HG02840 (cell line): ENCODE measurements around the gene DCTN2.
"Not testable (repeated sequence)": the region's sequence is repeated elsewhere in the genome, so short reads cannot be mapped to it uniquely, and the experiment has no call there.

Source experiments
- ATAC-seq: cut with Tn5 transposase; IDR thresholded peaks from one replicate; pipeline ENCODE4 v1.9.1; 2021; ENCODE audit warnings: mild to moderate bottlenecking, moderate library complexity, moderate number of reproducible peaks; ENCODE audit not compliant: unreplicated experiment, low FRiP score

The DCTN2 gene

GRCh38 chr12:57546438-57547287, at the start of gene DCTN2:
Gene DCTN2, minus strand, starts transcription at chr12:57547192. Its CDS starts 129 bp downstream, at chr12:57547063.
- peak; percentile 97 for ATAC-seq

GRCh38 chr12:57593187-57593586, 46.2 kb upstream of the DCTN2 start:
- ATAC-seq = no peak

- ATAC-seq = no peak
Measured at GRCh38 chr12:57592551-57593165, 45.7 kb upstream of the DCTN2 start.

GRCh38 chr12:57591782-57592325, 44.9 kb upstream of the DCTN2 start:
- no peak for ATAC-seq

DNA sequence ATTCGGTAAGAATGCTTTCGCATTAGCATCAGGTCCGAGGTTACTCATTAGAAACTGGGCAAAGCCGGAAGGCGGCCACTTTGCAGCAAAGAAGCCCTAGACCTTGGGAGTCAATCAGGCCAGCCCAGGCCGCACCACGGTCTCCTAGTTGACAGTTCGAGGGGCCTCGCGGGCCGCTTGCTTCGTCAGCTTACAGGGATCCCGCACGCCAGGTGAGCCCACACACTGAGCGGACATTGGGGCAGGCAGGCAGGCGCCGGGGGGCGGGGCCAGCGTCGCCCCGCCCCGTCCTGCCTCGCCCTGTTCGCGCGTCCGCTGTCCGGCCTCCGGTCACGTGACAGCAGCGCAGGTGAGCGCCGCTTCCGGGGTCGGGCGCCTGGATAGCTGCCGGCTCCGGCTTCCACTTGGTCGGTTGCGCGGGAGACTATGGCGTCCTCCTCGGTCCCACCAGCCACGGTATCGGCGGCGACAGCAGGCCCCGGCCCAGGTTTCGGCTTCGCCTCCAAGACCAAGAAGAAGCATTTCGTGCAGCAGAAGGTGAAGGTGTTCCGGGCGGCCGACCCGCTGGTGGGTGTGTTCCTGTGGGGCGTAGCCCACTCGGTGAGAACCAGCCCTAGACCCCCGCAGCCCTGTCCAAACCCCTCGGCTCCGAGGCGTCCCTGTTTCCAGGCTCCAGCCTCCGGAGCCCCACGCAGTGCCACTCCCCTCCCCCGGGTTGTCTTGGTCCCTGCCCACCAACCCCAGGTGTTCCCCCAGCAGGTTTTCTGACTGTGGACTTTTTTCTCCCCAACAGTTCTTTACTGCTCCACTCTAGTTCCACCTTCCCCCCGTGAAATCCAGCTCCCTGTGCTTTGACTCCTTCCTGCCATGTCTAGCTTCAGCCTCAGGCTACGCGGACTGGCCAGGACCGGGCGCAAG, 44.1 kb upstream of the DCTN2 start, which contains the start of gene PIP4K2C:
Gene PIP4K2C, plus strand, starts transcription at position 329 of the 918 bp plus-strand sequence. Its CDS starts 98 bp downstream, at position 427.
- peak; percentile 89 for ATAC-seq

GRCh38 chr12:57590479-57590863, 43.5 kb upstream of the DCTN2 start:
- no peak for ATAC-seq

DNA sequence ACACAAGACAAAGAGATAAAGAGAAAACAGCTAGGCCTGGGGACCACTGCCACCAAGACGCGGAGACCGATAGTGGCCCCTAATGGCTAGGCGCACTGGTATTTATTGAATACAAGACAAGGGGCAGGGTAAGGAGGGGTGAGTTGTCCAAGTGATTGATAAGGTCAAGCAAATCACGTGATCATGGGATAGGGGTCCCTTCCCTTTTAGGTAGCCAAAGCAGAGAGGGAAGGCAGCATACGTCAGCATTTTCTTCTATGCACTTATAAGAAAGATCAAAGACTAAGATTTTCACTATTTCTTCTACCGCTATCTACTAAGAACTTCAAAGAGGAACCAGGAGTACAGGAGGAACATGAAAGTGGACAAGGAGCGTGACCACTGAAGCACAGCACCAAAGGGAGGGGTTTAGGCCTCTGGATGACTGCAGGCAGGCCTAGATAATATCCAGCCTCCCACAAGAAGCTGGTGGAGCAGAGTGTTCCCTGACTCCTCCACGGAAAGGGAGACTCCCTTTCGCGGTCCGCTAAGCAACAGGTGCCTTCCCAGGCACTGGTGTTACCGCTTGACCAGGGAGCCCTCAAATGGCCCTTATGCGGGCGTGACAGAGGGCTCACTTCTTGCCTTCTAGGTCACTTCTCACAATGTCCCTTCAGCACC, 42.1 kb upstream of the DCTN2 start:
- not testable (repeated sequence) for ATAC-seq

- ATAC-seq = no peak
Measured at GRCh38 chr12:57586832-57587429, 39.9 kb upstream of the DCTN2 start.

GRCh38 chr12:57586128-57586527, 39.1 kb upstream of the DCTN2 start:
- no peak for ATAC-seq

DNA sequence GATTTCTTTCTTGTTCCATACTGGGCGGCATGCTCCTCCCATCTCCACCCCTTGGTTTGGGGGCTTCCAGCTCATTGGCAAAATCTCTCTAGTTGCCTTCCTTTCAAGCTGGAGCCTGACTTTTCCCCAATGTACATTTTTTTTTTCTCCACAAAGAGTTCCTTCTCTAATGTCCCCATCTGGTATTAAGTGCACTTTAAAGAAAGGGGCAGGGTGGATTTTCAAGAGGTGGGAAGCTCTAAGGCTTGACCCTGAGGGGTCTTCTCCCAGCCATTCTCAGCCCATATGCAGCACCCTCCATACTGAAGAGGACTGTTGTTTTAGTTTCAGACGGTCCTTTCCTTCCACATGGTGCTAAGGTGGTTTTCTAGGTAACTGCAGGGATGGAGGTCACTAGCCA, 38.2 kb upstream of the DCTN2 start:
- no peak for ATAC-seq

DNA sequence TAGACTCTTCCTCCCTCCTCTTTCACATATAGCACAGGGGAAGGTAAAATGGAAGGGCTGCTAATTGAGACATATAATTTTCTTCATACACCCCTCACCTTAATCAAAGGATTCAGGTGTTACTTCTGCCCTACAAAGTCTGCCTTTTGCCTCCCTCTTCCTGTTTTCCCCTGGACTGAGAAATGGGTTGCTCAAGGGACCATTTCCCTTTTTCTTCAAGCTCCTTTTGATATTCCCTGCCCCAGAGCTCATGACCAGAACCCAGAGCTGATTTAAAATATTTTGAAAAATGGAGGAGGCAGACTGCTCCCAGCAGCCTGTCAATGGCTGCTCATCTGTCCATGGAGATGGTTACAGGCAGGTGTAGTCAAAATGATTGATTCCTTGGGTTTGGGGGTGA, 37.7 kb upstream of the DCTN2 start:
- ATAC-seq = no peak

DNA sequence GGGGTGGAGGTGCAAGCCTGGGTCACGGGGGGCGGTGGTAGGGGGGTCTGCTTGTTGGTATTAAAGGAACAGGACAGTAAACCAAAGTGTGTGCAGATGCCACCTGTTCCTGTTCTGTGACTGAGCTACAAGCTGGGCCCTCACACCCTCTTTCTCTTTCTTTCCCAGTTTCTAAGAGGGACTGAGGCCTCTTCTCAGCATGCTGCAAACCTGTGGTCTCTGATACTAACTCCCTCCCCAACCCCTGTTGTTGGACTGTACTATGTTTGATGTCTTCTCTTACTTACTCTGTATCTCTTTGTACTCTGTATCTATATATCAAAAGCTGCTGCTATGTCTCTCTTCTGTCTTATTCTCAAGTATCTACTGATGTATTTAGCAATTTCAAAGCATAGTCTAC, 37.1 kb upstream of the DCTN2 start:
- ATAC-seq = no peak

DNA sequence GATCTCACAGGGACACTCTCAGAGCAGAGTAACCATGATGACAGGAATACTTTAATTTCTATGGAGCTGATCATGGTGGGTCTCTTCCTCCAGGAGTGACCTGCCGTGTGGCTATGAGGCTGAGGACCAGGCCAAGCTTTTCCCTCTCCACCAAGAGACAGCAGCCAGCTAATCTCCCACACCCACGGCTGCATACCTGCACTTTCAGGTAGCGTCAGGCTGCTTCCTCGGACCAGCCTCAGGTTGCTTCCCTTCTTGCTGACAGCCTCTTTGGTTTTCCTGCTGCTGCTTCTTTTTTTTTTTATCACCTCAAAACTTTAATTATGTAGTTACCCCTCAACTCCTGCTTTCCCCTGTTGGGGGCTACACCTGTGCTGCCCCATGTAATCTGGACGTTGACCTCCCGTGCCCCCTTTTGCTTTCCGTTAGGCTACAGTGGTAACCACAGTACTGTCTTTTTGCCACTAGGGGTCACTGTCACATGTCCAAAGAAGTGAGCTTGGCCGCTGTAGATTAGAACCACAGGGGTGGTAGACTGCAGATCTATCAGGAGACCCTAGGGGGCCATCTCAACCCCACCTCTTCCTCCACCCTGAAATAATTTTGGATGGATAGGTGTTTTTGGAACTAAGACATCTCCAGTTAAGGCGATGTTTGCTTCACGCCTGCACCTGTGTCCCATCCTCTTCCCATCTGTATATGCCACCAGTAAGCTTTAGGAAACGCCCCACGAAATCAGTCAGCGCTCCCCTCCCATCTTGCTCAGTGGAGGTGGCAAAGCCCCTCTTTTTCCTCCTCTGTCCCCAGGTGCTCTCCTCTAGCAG, 36.2 kb upstream of the DCTN2 start:
- ATAC-seq = no peak

DNA sequence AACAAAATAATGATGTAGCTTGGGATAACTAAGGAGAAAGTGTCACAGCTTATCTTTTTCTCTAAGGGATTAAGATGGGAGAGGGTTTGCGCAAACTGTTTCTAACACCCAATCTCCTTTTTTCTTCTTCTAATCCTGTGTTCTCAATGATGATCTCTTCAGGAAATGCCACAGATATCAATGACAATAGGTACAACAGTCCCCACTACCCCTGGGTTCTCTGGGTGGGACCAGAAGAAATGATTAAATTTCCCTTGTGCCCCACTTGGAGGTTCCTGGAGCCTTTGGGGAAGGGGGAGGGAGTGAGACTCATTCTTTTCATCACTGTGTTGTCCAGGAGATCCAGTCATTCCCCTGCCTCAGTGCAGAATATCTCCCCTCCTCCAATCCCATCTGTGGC, 35.4 kb upstream of the DCTN2 start:
- ATAC-seq = no peak

DNA sequence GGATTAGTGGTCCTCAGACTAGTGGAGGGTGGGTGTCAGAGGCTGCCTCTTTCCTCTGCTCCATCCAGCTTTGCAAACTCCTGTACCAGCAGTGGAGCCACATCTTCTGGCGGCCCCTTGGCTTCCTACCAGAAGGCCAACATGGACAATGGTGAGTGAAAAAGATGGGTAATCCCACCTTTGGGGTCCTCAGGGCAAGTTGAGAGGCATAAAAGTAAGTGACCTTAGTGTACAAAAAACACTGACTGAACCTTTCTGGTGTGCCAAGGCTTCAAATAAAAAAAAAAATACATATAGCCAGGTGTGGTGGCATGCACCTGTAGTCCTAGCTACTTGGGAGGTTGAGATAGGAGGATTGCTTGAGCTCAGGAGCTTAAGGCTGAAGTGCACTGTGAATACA, 34.8 kb upstream of the DCTN2 start:
- no peak for ATAC-seq

DNA sequence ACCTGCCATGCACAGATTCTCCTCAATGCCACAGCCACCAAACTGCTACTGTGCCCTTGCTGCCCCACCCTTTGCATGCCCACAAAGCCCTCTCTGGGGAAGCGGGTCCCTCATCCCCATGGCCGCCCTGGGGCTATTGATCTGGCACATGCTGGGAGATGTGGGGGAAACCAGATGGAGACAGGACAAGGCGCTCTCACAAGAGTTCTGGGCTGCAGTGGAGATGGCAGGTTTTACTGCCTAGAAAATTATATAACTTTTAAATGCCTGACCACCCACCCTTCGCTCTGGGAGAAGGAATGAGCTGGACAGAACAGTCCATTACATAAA, 33.4 kb upstream of the DCTN2 start:
- ATAC-seq = no peak

GRCh38 chr12:57579677-57580465, 32.9 kb upstream of the DCTN2 start:
- no peak for ATAC-seq

DNA sequence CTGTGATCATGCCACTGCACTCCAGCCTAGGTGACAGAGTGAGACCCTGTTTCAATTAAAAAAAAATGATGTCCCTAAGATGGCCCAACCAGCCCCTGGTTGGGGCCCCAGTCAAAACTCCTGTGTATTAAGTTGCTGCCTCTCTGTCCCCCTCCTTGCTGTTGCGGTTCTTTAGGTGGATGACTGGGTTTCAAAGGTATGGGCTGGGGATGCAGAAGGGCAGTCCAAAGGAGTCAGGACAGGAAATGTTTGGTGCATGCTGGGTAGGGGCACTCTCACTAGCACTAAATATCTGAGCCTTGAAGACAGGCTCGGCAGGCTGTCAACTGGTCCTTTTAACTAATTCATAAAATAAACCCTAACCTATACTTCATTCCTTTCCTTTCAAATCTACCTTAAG, 32.0 kb upstream of the DCTN2 start:
- no peak for ATAC-seq
